Activated CD8-positive, alpha-beta memory T cell treated with anti-CD3 and anti-CD28 coated beads, Interleukin-2, amount 50 U/mL, for 1 hour (primary cell): ENCODE results near the gene NUDT22.

Source experiments
- DNase-seq: peaks from one replicate; pipeline ENCODE4 v3.0.0-alpha.2; 2020; ENCODE audit errors: extremely low read depth

NUDT22 gene, protein sequence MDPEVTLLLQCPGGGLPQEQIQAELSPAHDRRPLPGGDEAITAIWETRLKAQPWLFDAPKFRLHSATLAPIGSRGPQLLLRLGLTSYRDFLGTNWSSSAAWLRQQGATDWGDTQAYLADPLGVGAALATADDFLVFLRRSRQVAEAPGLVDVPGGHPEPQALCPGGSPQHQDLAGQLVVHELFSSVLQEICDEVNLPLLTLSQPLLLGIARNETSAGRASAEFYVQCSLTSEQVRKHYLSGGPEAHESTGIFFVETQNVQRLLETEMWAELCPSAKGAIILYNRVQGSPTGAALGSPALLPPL

DNA sequence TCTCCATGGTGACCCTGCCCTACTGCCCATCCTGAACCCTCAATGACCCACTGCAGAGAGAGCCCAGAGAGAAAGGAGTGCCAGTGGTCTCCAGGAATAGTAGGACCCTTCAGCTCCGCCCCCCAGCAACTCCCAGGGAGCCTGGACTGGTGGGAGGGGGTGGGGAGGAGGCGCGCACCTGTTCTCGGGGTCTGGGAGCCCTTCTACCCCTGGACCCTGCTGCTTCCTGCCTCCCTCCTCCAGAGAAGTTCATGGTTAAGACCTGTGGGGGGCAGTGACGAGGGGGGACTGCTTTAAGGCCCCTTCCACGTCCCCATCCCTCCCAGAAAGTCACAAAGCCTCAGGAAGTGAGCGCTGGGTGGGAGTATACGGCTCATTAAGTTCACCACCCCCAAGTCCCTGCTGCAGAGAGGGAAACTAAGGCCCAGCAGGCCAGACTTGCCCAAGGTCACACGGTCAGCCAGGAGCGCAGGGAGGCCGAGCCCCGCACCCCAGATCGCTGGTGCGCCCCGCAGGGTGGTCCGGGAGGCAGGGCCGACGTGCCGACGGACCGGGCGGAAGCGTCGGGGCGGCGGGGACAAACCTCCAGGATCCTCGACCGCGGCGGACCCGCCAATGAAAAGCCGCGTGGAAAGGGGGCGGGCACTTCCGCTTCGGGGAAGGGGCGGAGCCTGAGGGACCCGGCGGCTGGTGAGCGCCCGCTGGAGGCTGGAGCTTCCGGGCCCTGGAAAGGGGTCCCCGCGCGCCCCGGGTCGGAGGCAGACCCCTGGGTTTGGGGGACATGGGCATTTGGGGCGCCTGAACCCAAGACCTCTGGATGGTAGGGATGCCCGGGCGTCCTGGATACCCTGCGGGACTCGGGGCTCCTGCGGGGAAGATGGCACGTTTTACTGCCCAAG lies at the start of gene NUDT22, which contains the start of gene TRPT1:
Gene NUDT22 (plus strand): TSS at position 667 of the 899 bp plus-strand sequence. CDS start 379 bp downstream, outside the sequence.
Gene TRPT1 (minus strand): TSS at position 579 of the 899 bp plus-strand sequence. CDS start 326 bp downstream, at position 253.
- DNase-seq: peak; percentile 65

DNA sequence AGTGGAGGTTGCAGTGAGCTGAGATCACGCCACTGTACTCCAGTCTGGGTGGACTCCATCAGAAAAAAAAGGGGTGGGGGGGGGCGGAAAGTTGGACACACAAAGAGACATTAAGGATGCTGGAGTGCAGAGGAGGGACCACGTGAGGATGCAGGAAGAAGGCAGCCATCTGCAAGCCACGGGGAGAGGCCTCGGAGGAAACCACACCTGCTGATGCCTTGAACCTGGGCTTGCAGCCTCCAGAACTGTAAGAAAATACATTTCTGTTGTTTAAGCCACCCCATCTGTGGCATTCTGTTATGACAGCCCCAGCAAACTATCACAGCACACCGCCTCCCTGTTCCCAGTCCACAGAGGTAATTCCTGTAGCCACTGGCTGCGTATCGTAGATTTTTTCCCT lies 49.3 kb upstream of the NUDT22 start:
- no peak for DNase-seq

DNA sequence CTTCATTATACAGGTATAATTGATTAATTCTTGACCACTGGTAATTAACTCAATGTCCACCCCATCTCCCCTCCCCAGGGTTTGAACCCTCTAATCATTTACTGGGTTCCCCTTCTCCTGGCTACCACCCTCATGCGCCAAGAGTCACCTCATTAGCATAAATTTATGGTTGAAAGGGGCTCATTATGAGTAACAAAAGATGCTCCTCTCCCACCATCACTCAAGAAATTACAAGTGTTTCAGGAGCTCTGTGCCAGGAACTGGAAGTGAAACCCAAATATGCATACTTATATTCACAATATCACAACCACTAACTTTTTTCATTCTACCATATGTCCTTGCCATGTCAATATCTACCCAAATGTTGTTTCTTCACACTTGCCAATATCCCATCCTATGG lies 47.9 kb upstream of the NUDT22 start:
- no peak for DNase-seq

DNA sequence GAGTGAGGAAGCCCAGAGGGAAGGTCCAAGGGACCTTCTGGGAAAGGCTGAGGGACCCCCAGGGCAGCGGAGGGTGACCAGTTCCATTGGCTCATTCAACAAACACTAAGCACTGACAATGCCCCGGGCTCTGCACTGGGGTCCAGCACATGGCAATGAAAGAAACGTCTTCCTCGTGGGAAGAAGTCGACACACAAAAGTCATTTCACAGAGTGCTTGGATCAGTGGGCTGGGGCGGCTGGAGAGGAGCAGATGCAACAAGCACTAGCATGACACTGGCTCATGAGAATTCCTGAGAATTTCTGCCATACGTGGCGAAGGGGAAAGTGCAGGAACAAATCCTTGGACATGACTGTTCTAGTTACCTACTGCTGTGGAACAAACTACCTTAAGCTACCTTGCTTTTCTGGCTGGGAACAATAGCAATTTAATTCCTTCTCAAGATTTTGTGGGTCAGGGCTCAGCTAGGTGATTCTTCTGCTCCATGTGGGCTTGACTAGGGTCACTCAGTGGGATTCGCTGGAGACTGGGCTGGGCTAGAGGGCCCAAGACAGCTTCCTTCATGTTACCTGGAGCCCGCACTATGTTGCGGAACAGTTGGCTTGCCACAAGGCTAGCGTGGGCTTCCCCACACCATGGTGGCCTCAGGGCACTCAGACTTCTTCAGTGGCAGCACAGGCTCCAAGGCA lies 47.0 kb upstream of the NUDT22 start:
- no peak for DNase-seq

DNA sequence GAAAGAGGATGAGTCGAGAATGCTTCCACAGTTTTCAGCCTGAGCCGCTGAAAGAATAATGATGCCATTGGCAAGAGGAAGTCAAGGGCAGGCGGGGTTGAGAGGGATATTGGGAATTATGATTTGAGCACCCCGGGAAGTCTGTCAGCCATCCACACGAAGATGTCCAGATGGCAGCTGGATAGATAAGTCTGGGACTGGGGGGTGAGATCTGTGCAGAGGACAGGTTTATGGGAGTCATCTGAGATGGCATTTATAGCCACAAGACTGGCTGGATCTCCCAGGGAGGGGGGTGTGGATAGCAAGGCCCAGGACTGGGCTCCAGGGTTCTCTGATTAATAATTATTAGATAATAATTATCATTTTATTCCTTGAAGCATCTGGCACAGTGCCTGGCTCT lies 45.2 kb upstream of the NUDT22 start:
- DNase-seq: no peak

DNA sequence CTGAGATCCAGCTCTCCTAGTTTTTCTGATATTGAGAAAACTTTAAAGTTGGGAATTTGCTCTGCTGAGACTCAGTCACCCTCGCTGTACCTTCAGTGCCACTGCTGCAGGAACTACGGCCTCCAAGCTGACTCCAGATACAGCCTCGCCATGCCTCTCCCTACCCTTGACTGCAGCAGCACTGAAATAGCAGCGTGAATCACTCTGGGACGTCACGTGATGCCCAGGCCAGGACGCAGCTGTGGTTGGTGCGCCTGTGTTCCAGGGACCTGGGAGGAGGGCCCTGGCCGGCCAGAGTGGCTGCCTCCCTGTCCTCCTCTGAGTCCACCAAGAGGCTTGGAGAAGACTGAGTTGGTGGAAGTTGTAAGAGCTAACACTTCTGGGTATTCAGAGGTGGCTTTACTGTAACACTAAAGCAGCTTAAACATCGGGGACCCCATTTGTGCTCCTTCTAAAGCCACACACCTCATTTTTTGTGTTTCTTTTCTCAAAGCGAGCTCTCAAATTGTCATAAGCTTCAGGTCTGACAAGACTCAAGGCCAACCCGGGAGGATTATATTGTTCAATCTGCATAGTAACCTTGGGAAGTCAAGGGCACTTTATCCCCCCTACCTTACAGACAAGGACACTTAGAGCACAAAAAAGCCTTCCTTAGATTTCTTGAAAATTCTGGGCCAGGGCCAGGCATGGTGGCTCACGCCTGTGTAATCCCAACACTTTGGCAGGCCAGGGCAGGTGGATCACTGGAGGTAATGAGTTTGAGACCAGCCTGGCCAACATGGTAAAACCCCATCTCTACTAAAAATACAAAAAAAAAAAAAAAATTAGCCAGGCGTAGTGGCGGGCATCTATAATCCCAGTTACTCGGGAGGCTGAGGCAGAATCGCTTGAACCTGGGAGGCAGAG lies 44.3 kb upstream of the NUDT22 start:
- no peak for DNase-seq

DNA sequence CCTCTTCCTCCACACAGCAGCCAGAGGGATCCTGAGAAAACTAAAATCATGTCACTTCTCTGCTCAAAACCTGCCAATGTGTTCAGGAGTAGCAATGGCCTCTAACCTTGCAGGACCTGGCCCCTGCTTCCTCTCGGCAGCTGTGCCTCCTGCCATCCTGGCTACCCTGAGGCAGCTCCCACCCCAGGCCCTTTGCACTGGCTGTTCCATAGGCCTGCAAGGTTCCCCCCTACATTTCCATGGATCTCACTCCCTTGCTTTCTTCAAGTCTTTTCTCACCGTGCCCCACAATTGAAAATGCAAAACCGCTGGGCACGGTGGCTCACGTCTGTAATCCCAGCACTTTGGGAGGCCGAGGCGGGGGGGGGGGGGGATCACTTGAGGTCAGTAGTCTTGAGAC lies 42.2 kb upstream of the NUDT22 start:
- DNase-seq: no peak

DNA sequence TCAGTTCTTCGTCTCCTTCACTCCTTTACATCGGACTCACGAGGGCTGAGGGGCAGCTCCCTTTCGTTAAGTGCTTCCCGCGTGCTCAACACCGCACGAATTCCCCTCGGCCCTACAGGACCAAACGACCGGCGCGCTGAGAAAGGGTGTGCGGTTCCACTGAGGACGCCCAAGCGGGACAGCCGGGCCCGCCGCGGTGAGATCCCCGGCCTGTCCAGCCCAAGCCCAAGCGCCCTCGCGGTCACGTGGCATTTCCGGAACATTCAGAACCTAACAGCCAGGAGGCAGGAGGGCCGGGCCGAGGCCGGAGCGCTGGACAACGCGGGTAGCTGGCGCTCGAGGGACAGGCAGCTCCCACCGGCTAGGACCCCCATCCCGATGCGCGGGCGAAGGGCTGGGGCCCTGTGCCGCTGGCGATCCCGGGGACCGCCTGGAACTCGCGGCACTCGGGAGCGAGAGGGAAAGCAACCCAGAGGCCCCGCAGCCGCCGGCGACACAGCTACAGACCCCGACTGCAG lies 40.8 kb upstream of the NUDT22 start:
- no peak for DNase-seq

DNA sequence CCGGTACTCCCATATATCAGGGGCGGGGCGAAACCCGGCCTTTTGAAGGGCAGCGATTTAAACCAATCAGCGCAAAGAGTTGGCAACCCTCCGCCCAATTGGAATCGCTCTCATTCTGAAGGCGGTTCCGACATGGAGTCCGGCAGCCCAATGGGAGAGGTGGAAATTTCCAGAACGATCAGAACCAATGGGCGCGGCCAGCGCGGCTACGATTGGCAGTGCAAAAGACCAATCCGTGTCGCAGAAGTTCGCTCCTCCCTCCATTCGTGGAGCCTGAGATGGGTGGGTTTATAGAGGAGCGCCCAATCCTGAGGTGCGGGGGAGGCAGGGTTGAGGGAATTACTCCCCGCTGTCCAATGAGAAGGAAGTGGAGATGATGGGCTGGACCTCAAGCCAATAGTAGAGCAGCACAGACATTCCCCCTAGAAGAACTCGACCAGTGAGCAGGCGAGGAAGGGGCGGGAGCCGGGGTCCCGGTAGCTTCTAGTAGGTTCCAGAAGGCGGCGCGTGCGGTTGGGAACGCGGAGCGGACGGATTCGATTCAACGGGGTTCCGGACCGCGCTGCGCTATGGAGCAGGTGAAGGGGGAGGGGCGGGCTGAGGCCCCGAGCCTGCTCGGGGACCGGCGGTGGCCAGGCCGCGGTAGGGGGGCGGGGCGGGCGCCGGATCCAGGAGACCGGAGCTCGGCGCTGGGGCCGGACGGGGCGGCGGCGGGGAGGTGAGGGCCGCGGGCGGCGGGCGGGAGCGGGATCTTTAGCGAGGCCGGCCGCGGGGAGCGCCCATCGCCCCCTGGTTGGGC lies 40.2 kb upstream of the NUDT22 start, which contains the start of gene STIP1:
Gene STIP1 (plus strand): TSS at position 479 of the 799 bp plus-strand sequence. CDS start 91 bp downstream, at position 570.
- DNase-seq: peak; percentile 99

DNA sequence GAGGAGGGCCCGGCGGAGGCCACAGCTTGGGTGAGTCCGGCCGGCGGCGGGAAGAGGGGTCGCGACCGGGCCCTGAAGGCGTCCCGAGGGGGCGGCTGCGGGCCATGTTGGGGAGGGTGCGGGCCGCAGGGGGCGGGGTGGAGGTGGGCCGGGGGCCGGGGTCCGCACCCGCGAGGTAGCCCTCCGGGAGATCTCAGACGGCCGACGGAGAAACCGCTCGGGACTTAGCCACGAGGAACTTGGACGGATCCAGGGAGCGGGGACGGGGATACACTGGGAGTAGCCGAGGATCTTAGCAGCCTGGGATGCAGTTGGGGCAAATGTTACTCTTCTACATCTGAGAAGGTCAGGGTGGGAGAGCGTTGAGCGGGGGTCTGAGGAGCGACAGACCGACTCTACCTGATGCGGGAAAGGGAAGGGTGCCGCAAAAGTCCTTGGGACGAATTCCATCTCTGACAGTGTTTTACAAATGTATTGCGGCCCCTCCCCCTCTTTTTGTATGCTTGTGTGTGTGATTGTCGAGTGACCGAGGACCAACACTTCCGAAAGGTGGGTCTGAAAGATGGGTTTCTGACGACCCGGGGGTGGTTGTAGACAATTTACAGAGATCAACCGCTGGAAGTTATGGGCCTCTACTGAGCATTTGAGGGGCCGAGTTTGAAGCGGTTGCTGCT lies 39.4 kb upstream of the NUDT22 start:
- no peak for DNase-seq

DNA sequence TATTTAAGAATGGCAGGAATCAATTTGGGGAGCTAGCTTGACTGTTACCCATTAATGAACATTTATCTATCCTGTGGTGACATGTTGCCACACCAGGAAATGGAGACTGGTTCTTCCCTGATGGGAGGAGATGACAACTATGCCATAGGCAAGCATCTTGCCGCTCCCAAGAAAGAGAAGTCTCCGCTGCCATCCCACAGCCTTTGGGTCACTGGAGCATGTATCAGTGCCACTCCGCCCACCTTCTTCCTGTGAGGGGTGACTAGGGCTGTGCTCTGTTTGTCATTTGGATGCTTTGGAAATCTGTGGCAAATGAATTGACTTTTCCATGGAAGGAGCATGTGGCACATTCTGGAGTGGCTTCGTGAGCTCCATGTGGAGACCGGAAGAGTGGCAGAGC lies 33.6 kb upstream of the NUDT22 start:
- no peak for DNase-seq

DNA sequence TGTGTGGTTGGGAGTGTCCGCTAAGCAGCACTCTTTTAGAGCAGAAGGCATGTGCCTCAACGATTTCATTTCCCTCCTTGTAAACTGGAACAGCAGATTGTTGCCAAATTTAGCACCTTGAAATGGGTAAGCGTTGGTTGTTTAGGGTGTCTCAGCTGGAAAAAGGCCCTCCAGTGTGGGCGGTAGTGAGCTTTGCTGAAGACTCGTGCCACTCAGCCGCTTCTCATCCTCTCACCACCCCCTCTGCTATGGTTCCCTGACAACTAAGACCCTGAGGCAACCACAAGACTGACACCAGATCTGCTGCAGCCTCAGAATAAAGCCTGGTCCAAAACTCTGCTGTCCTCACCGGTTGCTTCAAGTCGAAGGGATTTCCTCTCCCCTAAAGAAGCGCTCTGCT lies 29.4 kb upstream of the NUDT22 start:
- no peak for DNase-seq

DNA sequence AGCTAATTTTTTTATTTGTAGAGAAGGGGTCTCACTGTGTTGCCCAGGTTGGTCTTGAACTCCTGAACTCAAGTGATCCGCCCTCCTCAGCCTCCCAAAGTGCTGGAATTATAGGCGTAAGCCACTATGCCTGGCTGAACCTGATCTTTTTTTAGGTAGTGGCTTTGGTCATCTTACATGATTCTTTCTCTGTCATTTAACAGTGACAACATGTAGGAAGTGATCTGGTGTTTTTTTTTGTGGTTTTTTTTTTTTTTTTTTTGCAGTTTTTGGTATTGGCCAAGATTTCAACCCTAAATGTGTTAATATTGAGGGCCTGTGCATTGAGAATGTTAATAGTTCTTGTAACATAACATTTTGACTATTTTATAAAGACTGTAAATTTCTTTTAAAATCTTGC lies 27.6 kb upstream of the NUDT22 start:
- no peak for DNase-seq

DNA sequence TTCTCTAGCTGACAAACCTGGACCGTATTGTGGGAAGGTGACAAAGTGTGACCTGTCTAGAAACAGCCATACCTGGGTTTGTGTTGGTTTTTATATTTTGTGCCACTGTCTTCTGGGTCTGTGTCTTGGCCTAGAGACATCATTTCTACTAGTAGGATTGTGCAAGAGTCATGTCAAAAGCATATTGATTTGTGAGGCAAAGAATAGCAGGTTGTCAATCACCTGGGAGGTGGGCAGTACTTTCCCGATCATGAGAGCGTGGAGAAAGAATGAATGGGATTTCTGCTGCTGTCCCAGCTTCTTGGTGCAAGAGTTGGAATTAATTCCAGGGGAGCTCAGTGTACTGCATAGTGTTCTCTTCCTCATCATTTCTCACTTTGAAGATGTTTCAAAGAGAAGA lies 24.5 kb upstream of the NUDT22 start:
- DNase-seq: no peak

DNA sequence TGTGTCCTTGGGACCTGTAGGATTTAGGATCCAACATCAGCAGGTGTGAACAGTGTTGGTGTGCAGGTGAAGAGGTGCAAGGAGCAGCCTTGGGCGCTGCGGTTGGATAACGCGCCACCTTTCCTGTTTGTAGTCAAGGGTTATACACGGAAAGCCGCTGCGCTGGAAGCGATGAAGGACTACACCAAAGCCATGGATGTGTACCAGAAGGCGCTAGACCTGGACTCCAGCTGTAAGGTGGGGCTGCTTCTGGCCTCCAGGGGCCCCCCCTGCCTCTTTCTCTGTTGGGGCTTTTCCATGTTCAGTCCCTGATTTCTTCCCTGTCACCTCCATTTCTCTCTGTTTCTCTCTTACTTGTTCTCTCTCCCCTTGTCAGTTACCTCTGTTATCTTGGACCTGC lies 23.1 kb upstream of the NUDT22 start:
- DNase-seq: no peak

DNA sequence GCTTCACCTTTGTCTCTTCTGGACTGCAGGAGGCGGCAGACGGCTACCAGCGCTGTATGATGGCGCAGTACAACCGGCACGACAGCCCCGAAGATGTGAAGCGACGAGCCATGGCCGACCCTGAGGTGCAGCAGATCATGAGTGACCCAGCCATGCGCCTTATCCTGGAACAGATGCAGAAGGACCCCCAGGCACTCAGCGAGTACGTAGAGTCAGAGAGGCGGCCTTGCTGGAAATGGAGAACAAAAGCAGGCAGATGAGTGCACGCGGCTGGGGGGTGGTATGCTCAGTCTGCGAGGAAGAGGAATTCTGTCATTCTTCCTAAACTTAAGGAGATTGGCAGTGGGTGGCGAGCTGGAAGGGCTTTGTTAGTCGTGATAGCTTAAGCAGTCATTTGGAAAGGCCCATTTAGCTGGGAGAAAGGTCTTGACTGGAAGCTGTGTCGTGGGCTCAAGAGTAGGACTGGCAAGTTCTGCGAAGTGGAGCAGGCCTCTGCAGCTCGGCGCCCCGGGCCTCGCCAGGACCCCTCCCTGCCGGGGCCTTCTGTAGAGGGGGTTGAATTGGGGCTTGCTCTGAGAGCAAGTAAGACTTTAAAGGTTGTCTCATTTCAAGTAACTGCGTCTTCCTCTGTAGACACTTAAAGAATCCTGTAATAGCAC lies 22.5 kb upstream of the NUDT22 start:
- DNase-seq: no peak

DNA sequence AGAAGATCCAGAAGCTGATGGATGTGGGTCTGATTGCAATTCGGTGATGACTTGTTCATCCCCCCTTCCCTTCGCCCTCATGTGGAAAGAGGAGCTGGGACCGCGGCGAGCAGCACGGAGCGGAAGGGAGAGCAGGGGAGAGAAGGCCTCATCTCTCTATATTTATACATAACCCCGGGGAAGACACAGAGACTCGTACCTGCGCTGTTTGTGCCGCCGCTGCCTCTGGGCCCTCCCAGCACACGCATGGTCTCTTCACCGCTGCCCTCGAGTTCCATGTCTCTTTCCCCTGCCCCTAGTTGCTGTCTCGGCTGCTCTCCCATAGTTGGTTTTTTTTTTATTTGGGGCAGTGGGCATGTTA lies 22.0 kb upstream of the NUDT22 start:
- DNase-seq: no peak

DNA sequence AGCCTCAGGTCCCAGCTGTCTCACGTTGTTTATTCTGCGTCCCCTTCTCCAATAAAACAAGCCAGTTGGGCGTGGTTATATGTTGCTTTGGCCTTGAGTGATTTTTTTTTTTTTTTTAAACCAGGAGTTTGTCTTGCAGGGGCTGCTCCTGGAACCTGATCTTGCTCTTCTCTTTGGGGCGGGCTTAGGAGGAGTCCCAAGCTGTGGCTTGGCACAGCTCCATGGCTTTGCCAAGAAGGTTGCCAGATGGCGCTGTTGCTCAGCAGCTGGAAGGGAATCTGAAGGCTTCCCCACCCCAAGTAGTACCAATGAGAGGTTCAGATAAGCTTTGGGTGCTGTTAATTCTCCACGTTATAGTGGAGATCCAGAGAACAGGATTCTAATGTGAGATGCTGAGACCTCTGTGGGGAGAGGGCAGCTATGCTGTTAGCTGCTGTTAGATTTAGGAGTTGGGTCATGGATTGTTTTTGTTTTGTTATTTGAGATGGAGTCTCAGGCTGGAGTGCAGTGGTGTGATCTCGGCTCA lies 21.5 kb upstream of the NUDT22 start:
- DNase-seq: peak; percentile 68
